Breast epithelium (tissue), 3 donors: Measurements from ENCODE around the gene XPC.

Experiments
- CTCF ChIP-seq, 3 donors: fragments of 450-650 bp; IDR thresholded peaks; one replicate each; pipeline ENCODE4 v1.5.1; 2016 to 2017; ENCODE audit warnings: antibody characterized with exemption in 3 of 3, mild to moderate bottlenecking in 3 of 3, moderate library complexity in 3 of 3
- POLR2AphosphoS5 ChIP-seq, 3 donors: sonication (generic); formaldehyde crosslinking; IDR thresholded peaks; one replicate each; pipeline ENCODE4 v1.6.1; 2017; ENCODE audit warnings: antibody characterized with exemption in 3 of 3

DNA sequence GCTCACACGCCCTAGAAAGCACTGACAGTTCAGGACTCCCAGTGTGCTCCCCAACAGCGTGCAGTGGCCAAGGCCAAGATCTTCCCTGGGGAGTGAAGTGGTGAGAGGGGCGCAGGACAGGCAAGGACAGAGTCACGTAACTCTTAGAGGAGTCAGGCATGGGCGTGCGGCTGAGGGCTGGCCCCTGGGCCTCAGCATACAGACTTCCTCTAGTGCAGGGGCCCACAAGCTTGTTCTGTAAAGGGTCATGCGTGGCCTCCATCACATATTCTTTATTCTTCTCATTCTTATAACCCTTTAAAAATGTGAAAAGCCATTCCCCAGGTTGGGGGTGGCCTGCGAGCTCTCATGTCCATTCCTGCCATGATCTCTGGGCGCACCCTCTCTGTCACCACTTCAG, 28.3 kb downstream of the XPC start:
- TF ChIP-seq CTCF (IDR thresholded peaks at IDR 0.05): no peak
- TF ChIP-seq POLR2AphosphoS5 (IDR thresholded peaks at IDR 0.05): no peak
